Measurements from ENCODE around the gene PRKAG2.

The PRKAG2 gene

DNA sequence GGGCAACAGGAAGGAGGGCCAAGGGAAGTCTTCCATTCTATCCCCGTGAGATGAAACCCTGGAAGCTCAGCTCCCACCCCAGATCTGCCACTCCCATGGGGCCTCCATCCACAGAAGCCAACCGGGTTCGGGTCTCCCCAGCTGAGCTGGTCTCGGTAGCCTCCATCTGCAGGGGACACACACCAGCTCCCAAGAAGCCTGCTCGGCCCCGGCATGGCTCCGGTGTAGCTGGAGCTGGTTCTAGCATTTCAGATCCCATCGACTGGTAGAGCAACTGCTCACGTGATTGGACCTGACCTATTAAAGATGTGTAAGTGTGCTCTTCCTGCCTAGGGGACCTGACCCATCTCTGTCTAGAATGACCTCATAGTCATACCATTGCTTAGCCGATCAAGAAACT lies 138.0 kb downstream of the PRKAG2 start:
- DNase-seq, result no peak

DNA sequence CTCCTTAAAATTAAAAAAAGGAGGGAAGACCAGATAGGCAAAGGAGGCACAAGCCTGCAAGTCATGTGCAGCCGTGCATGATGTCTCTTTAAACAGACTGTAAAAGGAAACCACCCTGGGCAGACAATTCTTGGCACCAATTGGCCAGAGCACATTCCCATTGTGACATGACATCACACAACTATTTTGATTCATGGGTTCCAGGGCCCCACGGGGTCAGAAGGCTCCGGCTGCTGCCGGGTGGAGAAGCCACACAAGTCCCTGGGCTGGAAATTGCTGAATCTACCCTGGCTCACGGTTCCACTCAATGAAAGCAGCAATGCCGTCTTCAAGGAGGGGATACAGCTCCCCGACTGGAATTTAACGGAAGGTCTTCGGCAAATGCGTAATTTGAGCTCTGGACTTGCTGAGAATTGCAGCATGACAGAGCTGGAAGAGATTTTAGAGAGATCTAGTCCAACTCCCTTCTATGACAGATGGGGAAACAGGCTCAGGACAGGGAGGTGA lies 140.5 kb downstream of the PRKAG2 start:
- no peak for DNase-seq

DNA sequence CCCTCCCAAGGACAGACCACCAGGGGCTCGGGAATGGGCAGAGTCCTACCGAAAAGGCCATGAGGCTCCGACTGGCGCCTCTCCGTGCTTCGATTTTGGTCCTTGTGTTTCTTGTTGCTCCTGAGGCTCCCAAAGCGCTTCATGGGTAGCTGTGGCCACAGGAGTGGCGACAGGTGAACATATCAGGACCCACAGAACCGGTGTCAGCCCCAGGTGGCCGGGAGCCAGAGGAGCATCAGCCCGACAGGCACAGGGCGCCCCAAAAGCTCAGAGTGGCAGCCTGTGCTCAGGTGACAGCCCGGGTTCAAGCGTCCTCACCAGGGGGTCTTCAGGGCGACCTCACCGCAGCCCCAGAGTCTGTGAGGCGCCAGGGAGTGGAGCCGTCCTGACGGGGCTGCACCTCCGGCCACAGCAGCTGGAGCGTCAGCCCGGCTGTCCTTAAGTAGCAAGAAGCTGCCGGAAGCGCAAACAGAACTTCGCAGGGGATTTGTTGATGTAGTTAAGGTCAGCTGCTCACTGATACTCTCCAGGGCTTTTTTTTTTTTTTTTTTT lies 141.0 kb downstream of the PRKAG2 start:
- no peak for DNase-seq

DNA sequence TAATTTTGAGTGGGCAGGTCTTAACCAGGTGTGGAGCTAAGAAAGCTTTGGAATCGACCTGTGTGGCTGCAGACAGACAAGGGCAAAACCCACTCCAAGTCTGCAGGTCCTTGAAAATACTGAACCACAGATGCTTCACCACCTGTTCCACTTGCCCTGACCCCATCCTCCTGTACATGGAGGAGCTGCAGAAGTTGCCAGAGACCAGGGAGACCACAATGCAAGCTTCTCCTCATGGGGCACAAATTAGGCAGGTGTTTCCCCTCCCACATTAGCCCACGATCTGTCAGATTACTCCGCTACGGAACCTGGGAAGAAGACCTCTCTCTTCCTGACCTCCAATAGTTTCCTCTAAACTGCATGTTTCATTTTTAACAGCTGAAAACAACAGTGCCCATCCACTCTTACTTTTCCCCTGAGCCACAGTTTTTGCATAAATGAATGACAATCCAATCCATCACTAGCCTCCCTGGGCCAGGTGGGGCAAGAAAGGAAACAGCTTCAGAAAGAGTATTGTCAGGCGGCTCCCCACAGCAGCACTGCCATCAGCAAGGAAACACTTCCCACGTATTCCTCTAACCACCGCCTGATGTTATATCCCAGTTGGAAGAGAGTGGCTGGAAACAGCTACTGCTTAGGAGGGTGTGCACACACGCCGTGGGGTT lies 141.6 kb downstream of the PRKAG2 start:
- no peak for DNase-seq

DNA sequence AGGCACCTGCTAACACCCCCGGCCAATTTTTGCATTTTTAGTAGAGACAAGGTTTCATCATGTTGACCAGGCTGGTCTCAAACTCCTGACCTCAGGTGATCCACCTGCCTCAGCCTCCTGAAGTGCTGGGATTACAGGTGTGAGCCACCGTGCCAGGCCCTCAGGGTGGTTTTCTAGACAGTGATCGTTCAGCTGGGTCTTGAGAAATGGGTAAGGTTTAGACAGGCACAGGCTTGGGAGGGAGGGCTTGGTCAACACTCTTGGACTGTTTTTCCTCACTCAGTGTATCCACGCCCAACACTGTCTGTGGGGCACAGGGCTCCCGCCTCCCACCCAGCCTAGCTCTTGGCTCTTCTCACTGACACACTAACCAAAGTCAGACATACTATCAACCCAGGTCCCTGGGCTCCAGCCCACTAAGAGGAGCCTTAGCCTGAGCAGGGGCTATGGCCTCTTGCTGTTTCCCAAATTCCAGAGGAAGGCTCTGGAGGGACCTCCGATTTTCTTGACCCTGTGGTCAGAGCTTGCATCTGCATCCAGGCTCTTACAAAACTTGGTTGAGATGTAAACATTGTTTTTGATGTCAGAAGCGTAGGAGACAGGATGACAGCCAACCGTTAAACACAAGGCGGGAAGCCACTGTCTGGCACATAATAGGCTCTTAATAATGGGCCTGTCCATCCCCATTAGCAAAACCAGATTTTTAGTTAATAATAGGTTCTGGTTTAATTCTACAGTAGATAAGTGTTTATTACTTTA lies 143.9 kb downstream of the PRKAG2 start:
- no peak for DNase-seq

DNA sequence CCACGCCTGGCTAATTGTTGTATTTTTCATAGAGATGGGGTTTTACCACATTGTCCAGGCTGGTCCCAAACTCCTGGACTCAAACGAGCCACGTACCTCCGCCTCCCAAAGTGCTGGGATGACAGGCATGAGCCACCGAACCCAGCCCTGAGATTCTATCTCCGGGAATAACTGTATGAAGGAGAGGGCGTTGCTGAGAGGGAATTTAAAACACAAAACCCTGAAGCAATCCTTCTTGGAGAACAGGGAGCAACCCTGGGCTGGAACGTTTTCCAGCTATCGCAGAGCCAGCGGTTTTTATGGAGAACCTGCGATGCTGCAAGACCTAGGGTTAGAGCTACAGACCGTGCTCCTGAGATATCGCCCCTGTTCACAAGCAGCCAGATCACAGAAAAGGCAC lies 144.6 kb downstream of the PRKAG2 start:
- no peak for DNase-seq

DNA sequence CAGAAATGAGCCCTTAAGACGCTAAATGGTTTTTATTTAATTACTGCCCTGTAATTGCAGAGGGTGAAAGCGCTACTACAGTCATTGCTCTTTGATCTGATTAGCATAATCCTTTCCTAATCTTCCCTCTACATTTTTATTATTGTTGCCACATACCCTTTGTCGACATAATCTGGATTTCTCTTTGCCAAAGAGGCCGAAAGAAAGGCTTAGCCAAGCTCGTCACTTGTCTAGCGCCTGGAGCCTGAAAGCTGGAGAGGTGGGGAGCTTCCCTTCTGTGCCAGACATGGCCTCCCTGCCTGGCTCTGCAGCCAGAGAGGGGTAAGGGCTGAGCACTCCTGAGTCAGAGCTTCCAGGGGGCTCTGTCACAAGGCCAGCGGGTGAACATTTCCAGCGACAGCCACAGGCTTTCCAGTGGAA lies 145.9 kb downstream of the PRKAG2 start:
- DNase-seq, result no peak

DNA sequence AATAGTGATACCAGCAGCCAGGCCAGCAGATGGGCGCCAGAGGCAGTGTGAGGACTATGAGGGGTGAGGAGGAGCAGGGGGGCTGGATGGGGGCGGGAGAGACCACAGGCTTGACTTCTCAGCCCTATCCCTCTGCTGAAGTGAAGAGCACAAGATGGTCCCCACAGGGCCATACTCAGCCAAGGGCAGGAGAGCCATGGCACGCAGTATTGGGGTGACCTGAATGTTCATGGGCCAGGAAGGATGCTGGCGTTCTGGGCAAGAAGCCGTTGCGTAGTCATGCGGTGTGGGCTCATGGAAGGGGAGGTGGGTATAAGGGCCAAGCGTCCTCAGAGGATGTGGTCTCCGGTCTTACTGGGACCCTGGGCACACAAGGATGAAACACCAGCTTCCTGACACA lies 146.3 kb downstream of the PRKAG2 start:
- no peak for DNase-seq

DNA sequence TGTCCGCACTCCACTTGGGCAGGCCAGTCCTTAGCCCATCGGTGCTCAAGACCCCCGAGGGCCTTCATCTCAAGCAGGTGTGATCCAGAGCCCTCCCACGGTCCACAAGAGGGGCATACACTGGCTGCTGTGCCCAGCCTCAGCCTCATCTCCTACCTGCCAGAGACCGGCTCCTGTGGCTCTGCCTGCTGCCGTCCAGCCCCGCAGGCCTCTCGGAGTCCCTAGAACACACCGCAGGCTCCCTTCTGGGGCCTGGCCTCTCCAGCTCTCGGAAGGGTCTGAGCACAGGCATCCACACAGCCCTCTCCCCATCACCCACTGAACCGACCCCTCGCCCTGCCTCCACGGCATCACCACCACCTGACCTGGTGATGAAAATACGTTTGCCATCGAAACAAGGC lies 147.4 kb downstream of the PRKAG2 start:
- no peak for DNase-seq

DNA sequence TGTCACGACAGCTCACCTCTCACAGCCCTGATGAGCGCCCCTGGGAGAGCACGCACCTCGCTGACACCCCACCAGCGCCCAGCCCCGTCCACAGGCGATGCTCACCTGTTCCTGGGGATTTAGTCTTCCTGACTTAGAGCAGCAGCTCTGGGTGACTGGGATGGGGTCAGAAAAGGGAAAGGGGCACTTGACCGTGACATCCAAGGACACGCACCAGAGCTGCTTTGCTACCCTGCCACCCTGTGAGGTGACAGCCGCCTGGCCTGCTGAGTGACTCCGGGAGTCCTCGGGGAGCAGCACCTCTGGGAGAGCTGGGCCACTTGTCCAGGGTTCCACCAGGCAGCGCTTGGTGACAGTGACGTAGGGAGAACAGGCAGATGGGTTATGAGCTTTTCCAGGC lies 148.2 kb downstream of the PRKAG2 start:
- DNase-seq, result no peak

DNA sequence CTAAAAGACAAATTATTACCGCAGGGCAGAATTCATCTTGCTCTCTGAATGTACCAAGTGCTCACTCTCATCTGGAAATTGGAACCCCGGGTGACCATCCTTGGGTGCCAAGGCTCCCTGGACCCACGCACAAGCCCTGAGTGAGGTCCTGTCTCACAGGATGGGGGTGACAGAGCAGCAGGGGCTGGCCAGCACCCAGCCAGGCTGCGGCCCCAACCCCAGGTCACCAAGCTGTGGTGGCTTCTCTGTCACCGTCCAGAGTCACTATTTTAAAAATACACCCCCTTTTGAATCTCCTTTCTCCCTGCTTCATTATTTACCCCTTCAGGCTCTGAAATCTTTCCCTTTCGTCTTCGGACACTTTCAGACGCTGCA lies 148.6 kb downstream of the PRKAG2 start:
- DNase-seq, result no peak

DNA sequence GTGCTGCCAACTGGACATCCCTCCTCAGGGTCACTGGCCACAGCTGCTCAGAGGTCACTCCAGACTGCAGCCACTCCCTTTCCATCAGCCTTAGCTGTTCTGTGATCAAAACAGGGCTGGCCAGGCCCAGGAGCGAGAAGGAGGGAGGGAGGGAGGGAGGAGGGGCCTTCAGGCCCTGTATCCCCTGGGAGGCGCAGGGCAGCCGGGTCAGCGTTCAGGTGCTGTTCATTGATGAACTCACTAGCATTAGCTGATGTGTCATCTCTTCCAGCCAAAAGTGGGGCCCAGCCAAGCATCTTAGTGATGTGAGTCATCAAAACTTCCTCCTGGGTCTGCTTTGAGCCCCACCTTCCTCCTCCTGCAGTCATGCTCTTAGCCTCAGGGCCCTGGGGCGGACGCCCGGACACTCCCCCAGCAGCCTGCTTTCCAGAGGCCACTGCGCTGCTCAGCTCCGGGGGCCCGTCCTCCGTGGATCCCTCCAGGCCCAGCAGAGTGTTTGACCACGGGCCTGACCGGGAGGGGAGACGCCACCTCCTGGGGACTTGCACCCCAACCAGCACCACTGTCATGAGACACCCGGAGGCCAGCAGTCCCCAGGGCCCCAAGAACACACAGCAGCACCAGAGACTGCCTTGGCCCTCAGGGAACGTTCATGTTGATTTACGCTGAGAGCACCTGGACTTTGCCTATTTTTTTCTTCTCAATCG lies 149.2 kb downstream of the PRKAG2 start:
- DNase-seq, result peak; percentile 76

DNA sequence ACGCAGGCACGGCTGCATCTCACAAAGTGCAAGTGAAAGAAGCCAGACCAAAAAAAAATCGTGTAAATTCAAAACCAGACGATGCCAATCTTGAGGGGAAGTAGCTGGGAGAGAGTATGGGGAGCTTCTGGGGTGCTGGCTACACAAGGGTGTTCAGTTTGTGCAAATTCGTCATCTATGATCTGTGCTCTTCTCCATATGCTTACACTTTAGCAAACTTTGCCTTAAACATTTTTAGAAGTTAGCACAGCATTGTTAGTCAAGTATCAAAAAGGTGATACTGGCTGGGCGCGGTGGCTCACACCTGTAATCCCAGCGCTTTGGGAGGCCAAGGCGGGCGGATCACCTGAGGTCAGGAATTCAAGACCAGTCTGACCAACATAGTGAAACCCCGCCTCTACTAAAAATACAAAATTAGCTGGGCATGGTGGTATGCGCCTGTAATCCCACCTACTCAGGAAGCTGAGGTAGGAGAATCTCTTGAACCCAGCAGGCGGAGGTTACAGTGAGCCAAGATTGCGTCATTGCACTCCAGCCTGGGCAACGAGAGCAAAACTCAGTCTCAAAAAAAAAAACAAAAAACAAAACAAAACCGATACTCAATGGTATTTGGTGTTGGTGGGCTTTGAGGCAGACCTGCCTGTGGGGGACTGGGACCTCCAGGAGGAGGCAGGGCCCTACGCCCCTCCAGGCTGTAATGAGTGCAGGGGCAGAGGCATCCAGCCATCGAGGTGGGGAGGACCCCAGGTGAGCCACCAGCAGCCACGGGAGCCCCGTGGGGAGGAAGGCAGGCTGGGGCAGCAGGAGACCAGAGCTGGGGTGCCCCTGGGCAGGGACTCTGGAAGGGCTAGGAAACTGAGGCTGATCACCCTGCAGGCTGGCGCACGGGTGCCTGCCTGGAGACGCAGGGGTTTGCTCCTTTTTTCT lies 150.0 kb downstream of the PRKAG2 start:
- no peak for DNase-seq

DNA sequence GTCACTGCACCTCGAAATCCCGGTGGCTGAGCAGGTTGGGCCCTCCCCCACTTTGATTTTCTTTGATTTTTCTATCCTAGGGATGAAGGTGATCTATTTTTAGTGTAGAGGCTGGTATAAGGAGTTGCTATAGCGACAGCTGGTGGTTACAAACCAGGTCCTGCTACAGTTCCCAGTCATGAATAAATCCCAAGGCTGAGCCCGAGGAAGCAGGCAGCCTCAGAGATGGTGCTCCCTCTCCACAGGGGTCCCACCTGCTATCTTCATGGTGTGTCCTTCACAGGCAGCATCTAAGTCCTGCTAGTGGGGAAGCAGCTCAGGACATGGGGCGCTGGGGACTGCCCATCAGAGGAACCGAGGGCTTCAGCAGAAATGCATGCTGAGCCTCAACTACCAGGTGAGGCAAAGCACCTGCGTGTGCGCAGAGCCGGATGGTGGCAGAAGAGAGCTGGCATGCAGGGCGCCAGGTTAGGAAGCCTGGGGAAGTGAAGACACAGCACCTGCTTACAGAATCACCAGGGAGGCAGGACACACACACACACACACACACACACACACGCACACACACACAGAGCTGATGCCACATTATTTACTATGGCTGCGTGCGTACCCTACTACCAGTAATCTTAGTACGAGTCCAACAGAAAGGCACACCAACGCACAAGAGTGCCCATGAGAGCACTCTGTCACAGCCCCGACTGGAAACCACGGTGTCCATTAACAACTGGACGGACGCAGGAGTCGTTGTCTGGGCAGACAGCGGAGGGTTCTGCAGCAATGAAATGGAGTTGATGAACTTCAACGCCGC lies 150.9 kb downstream of the PRKAG2 start:
- DNase-seq, result no peak

DNA sequence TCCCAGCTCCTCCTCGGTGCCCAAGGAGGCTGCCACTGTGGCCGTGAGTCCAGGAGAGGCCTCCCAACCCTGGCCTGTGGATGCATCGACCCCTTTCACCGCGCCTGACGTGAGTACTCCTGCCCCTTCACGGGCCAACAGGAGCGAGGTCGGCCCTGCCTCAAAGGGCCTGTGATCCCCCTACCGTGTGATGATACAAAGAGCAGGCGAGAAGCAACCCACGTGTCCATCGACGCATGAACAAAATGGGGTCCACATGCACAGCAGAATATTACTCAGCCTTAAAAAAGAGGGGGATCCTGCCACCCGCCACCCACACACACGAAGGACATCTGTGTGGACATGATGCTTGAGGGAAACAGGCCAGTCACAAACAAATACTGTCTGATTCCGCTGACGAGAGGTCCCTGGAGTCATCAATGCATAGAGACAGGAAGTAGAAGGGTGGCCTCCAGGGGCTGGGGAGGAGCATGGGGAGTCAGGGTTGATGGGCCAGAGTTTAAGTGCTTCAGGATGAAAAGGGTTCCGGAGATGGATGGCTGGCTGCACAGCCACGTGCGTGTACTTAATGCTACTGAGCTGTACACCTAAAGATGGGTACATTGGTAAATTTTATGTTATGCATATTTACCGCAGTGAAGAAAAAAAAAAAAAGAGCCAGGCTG lies 151.9 kb downstream of the PRKAG2 start:
- no peak for DNase-seq

DNA sequence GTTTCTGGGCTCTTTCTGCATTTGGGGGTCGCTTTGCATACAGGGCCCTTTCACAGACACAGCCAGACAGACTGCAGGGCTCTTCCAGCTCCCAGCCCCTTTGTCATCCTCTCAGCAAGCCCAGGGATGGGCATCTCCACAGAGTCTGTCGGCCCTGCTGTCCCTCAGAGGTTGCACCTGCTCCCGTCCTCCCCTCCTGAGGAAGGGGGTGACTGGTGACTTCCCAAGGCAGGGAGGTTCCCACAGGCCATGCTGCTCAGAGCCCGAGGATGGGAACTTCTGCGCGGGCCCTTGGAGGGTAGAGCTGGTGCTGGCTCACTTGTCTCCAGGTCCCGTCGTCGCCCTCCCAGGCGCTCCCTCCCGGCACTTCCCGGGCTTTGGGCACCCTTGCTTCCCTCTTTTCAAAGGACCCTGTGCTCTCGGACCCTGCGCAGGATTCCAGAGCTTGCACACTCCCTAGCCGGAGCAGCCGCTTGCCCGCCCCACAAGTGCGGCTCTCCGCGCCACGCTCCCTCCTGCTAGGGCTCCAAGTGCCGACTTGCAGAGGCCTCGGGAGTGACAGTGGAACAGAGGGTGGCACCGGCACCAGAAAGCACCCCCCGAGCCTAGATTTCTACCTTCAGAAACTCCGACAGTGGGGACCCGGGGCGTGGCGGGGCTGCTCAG lies 152.5 kb downstream of the PRKAG2 start:
- DNase-seq, result no peak

DNA sequence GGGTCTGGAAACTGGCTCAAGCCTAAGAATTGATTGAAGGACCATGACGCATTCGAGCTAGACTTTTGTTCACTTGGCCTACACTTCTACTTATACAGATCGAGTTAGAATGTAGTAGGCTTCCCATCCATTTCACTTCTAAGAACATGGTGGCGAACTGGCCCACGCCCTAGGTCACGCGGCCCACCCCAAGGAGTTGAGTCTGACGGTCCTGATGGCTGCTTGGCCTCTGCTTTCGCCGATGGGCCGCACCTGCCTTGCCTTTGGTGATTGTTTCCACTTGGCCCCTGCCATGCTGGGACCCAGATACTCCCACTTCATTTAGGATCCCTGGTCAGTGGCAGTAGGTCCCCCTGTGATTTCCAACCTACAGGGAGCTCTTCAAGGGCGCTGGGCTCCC lies 153.6 kb downstream of the PRKAG2 start:
- no peak for DNase-seq

DNA sequence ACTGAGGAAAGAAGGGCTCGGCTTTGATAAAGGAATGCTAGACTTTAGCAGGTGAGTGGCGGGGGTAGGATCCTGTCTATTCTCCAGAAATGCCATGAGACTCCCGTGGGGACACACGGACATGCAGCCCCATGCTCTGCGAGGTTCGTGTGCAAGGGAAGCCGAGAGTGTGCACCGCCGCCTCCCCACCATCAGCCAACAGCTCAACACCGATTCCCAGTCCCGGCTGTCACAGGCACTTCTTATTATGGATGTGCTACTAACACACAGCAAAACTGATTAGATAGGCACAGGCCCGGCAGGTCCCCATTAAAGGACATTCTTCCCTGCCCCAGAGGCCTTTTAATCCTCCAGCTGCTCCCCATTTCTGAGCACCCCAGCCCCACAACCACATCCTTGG lies 154.4 kb downstream of the PRKAG2 start:
- no peak for DNase-seq

DNA sequence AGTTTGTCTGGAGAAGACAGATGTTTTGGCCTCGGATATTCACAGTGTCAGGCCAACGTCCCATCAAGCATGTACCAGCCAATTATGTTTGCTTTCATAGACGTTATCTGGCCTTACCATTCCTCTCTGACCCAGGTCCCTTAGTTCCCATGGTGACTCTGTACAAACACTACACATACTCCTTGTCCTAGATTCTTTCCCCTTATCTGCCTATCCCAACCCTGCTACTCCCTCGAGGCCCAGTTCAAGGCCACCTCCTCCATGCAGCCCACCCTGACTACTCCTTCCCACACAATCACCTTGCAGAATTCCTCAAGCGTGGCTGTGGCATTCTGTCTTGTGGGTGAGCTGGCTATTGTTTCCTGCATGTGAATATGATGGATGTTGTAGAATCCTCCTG lies 155.2 kb downstream of the PRKAG2 start:
- no peak for DNase-seq

DNA sequence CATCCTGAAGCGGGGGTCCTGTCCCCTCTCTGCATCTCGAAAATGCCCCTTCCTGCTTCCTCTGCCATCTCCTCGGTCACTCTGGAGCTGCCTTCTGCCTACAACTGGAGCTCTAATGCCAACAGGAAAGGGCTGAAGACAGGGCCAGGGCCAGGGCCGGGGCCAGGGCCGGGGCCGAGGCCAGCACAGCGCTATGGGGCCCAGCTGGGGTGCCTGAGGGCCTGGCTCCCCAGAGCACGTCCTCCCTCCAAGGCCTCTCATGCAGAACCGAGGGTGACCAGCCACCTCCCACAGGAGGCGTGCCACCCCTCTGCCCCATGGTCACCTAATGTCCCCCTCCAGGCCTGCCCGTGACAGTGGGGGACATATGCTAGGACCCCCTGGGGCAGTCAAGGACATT lies 155.7 kb downstream of the PRKAG2 start:
- no peak for DNase-seq

DNA sequence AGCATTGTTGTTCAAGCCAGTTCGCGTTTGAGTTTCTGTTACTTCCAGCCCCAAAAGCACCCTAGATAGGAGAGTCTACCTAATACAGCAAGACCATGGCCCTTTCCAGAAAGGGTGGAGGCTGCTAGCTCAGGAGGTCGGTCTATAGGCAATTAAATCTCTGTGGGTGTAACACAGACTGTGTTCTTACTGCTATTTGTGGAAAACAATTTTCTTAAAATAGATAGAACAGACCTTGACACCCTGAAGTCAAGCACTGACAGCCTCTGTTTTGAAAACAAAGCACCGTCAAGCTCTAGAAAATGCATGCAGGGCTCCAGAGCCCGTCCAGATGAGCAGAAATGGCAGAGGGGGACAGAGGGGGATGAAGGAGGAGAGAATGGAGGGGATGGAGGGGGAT lies 156.6 kb downstream of the PRKAG2 start:
- DNase-seq, result no peak
